HepG2 (cell line): ENCODE measurements around the gene PKN2. TPM values are rescaled to one million over a fixed set of nuclear protein-coding genes. Genes with fewer than 3 reads are reported as not detected.
A peak's percentile ranks its signal among the peaks of the same experiment; 100 is the strongest.

Experiments used
- AKAP8 ChIP-seq: sonication (generic); formaldehyde crosslinking; IDR thresholded peaks from 2 replicates; pipeline ENCODE4 v1.5.1; 2020; ENCODE audit warnings: mild to moderate bottlenecking, missing genetic modification reagents
- GZF1 ChIP-seq: sonication (generic); formaldehyde crosslinking; IDR thresholded peaks from 2 replicates; pipeline ENCODE4 v1.5.1; 2020; ENCODE audit warnings: mild to moderate bottlenecking, missing genetic modification reagents
- HDAC2 ChIP-seq: sonication (generic); formaldehyde crosslinking; IDR thresholded peaks from 2 replicates; pipeline ENCODE4 v1.4.0; 2020; ENCODE audit warnings: missing genetic modification reagents
- KLF12 ChIP-seq: sonication (generic); formaldehyde crosslinking; IDR thresholded peaks from 2 replicates; pipeline ENCODE4 v1.4.0; 2020; ENCODE audit warnings: missing genetic modification reagents, borderline replicate concordance
- NFIB ChIP-seq: sonication (generic); formaldehyde crosslinking; IDR thresholded peaks from 2 replicates; pipeline ENCODE4 v1.9.0; 2021; ENCODE audit warnings: missing genetic modification reagents, mild to moderate bottlenecking, borderline replicate concordance
- PAF1 ChIP-seq: IDR thresholded peaks from 2 replicates; pipeline ENCODE4 v1.6.1; 2016; ENCODE audit warnings: missing genetic modification reagents, missing compliant biosample characterization
- PITX1 ChIP-seq: sonication (generic); formaldehyde crosslinking; IDR thresholded peaks from 2 replicates; pipeline ENCODE4 v1.5.1; 2020; ENCODE audit warnings: mild to moderate bottlenecking, missing genetic modification reagents
- ZBTB38 ChIP-seq: sonication (generic); formaldehyde crosslinking; IDR thresholded peaks from 2 replicates; pipeline ENCODE4 v1.5.1; 2020; ENCODE audit warnings: mild to moderate bottlenecking, missing genetic modification reagents
- ZNF234 ChIP-seq: sonication (generic); formaldehyde crosslinking; conservative IDR thresholded peaks from 2 replicates; pipeline ENCODE4 v1.5.1; 2020; ENCODE audit warnings: mild to moderate bottlenecking, missing genetic modification reagents
- ZNF350 ChIP-seq: sonication (generic); formaldehyde crosslinking; IDR thresholded peaks from 2 replicates; pipeline ENCODE4 v1.4.0; 2020; ENCODE audit warnings: mild to moderate bottlenecking, low read depth, missing genetic modification reagents, borderline replicate concordance
- ZNF781 ChIP-seq: sonication (generic); formaldehyde crosslinking; IDR thresholded peaks from 2 replicates; pipeline ENCODE4 v1.5.1; 2020; ENCODE audit warnings: borderline replicate concordance, mild to moderate bottlenecking, missing genetic modification reagents; ENCODE audit errors: not compliant biosample characterization
- ZSCAN20 ChIP-seq: sonication (generic); formaldehyde crosslinking; IDR thresholded peaks from 2 replicates; pipeline ENCODE4 v1.4.0; 2020; ENCODE audit warnings: missing genetic modification reagents, mild to moderate bottlenecking, borderline replicate concordance
- polyA plus RNA-seq, 8 experiments: library from polyadenylated mRNA; depleted of rRNA in 3 of 8; stranded (reverse) in 7 of 8; unstranded in 1 of 8; fragments of >200 nt; fragmentation: Illumina TruSeq in 4 of 8; extraction: Trizol in 4 of 8; gene quantifications; 2 replicates each; pipeline versions ENCODE4 v1.2.1 to v1.2.3, GENCODE V29; 2011 to 2016; ENCODE audit warnings: low read depth in 4 of 8, missing spikeins in 1 of 8, mixed read lengths in 1 of 8; ENCODE audit not compliant: insufficient read depth in 1 of 8
- total RNA-seq, 5 experiments: library from RNA; depleted of rRNA; stranded (reverse); fragments of >200 nt; fragmentation: Illumina TruSeq; extraction: Trizol; gene quantifications; 2 replicates each; pipeline ENCODE4 v1.2.3, GENCODE V29; 2016; ENCODE audit warnings: low read depth in 1 of 5
- TF ChIP-seq, protein P1 (sequence below): sonication (generic); formaldehyde crosslinking; IDR thresholded peaks from 2 replicates; pipeline ENCODE4 v1.4.0; 2020; ENCODE audit warnings: missing genetic modification reagents, borderline replicate concordance
- TF ChIP-seq, protein P2 (sequence below): sonication (generic); formaldehyde crosslinking; IDR thresholded peaks from 2 replicates; pipeline ENCODE4 v1.5.1; 2020; ENCODE audit warnings: missing genetic modification reagents, mild to moderate bottlenecking, borderline replicate concordance
- TF ChIP-seq, protein P3 (sequence below): sonication (generic); formaldehyde crosslinking; IDR thresholded peaks from 2 replicates; pipeline ENCODE4 v1.4.0; 2020; ENCODE audit warnings: mild to moderate bottlenecking, low read depth, missing genetic modification reagents
- TF ChIP-seq, protein P4 (sequence below): sonication (generic); formaldehyde crosslinking; IDR thresholded peaks from 2 replicates; pipeline ENCODE4 v1.8.0; 2022; ENCODE audit warnings: mild to moderate bottlenecking, missing genetic modification reagents; ENCODE audit not compliant: insufficient replicate concordance
- TF ChIP-seq, protein P5 (sequence below): sonication (generic); formaldehyde crosslinking; IDR thresholded peaks from 2 replicates; pipeline ENCODE4 v1.5.1; 2020; ENCODE audit warnings: mild to moderate bottlenecking, moderate library complexity, missing genetic modification reagents
- TF ChIP-seq, protein P6 (sequence below): sonication (generic); formaldehyde crosslinking; conservative IDR thresholded peaks from 2 replicates; pipeline ENCODE4 v1.4.0; 2020; ENCODE audit warnings: missing genetic modification reagents

The PKN2 gene
- total and polyA plus RNA-seq, 2 of the 13 experiments (the other 11 are each of a cell fraction or from before 2014, with no cell fraction given) = 17.0 to 29.4 TPM

DNA sequence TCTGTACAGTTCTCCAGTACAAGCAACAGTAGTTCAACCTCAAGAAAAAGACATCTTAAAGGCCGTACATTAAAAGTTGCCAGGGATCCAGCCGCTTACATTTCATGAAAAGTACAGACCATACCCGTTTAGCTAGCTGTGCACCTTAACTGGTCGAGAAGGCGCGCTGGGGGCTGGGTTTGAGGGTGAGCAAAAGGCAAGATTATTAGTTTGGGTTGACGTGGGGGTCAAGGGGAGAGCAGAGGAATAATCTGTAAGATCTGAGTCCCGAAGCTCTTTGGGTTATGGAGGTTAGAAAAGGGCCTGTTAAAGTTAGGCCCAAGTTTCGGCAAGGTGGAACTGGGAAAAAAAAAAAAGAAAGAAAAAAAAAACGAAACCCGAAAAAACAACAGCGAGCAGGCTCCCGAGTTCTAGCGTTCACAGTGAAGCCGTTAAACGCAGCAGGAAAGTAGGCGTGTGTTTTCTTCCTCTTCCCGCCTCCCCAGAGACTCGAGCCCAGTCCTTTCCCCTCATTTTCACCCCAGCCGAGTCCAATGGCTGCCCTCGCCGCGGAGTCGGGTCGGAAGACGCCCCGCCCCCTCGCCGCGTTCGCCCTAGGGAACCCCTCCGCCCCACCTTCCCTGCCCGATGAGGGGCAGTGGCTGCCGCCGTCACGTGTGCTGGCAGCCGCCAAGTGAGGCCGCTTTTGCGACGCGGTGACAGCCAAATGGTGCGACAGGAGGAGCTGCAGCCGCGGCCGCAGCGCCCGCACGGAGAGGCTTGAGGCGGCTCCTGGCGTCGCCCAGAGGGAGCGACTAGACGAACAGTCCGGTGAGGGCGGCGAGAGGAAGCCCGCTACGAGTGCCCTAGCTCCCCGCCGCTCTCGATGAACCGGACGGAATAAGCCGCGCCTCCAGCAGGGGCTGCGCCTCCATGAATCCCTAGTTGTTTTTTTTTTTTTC lies at the start of gene PKN2 (continued):
- TF ChIP-seq, protein P1, sequence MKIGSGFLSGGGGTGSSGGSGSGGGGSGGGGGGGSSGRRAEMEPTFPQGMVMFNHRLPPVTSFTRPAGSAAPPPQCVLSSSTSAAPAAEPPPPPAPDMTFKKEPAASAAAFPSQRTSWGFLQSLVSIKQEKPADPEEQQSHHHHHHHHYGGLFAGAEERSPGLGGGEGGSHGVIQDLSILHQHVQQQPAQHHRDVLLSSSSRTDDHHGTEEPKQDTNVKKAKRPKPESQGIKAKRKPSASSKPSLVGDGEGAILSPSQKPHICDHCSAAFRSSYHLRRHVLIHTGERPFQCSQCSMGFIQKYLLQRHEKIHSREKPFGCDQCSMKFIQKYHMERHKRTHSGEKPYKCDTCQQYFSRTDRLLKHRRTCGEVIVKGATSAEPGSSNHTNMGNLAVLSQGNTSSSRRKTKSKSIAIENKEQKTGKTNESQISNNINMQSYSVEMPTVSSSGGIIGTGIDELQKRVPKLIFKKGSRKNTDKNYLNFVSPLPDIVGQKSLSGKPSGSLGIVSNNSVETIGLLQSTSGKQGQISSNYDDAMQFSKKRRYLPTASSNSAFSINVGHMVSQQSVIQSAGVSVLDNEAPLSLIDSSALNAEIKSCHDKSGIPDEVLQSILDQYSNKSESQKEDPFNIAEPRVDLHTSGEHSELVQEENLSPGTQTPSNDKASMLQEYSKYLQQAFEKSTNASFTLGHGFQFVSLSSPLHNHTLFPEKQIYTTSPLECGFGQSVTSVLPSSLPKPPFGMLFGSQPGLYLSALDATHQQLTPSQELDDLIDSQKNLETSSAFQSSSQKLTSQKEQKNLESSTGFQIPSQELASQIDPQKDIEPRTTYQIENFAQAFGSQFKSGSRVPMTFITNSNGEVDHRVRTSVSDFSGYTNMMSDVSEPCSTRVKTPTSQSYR (CRISPR knock-in tag) = no peak
- TF ChIP-seq, protein P2, sequence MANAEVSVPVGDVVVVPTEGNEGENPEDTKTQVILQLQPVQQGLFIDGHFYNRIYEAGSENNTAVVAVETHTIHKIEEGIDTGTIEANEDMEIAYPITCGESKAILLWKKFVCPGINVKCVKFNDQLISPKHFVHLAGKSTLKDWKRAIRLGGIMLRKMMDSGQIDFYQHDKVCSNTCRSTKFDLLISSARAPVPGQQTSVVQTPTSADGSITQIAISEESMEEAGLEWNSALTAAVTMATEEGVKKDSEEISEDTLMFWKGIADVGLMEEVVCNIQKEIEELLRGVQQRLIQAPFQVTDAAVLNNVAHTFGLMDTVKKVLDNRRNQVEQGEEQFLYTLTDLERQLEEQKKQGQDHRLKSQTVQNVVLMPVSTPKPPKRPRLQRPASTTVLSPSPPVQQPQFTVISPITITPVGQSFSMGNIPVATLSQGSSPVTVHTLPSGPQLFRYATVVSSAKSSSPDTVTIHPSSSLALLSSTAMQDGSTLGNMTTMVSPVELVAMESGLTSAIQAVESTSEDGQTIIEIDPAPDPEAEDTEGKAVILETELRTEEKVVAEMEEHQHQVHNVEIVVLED (CRISPR knock-in tag) = peak; percentile 83
- no peak for TF ChIP-seq NFIB (CRISPR knock-in tag)
- TF ChIP-seq, protein P3, sequence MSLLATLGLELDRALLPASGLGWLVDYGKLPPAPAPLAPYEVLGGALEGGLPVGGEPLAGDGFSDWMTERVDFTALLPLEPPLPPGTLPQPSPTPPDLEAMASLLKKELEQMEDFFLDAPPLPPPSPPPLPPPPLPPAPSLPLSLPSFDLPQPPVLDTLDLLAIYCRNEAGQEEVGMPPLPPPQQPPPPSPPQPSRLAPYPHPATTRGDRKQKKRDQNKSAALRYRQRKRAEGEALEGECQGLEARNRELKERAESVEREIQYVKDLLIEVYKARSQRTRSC (CRISPR knock-in tag) = no peak
- peak; percentile 77 for TF ChIP-seq HDAC2 (CRISPR knock-in tag)
- TF ChIP-seq ZBTB38 = no peak
- no peak for TF ChIP-seq GZF1 (CRISPR knock-in tag)
- TF ChIP-seq ZNF234 = no peak
- TF ChIP-seq, protein P4, sequence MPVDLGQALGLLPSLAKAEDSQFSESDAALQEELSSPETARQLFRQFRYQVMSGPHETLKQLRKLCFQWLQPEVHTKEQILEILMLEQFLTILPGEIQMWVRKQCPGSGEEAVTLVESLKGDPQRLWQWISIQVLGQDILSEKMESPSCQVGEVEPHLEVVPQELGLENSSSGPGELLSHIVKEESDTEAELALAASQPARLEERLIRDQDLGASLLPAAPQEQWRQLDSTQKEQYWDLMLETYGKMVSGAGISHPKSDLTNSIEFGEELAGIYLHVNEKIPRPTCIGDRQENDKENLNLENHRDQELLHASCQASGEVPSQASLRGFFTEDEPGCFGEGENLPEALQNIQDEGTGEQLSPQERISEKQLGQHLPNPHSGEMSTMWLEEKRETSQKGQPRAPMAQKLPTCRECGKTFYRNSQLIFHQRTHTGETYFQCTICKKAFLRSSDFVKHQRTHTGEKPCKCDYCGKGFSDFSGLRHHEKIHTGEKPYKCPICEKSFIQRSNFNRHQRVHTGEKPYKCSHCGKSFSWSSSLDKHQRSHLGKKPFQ = no peak
- TF ChIP-seq PAF1 (CRISPR knock-in tag) = no peak
- TF ChIP-seq PITX1 = peak; percentile 2; the same call in 1 of the 2 replicates
- TF ChIP-seq, protein P5, sequence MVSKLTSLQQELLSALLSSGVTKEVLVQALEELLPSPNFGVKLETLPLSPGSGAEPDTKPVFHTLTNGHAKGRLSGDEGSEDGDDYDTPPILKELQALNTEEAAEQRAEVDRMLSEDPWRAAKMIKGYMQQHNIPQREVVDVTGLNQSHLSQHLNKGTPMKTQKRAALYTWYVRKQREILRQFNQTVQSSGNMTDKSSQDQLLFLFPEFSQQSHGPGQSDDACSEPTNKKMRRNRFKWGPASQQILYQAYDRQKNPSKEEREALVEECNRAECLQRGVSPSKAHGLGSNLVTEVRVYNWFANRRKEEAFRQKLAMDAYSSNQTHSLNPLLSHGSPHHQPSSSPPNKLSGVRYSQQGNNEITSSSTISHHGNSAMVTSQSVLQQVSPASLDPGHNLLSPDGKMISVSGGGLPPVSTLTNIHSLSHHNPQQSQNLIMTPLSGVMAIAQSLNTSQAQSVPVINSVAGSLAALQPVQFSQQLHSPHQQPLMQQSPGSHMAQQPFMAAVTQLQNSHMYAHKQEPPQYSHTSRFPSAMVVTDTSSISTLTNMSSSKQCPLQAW (CRISPR knock-in tag) = peak; percentile 90
- TF ChIP-seq KLF12 (CRISPR knock-in tag) = no peak
- TF ChIP-seq ZNF781 (CRISPR knock-in tag) = peak; percentile 29
- TF ChIP-seq, protein P6, sequence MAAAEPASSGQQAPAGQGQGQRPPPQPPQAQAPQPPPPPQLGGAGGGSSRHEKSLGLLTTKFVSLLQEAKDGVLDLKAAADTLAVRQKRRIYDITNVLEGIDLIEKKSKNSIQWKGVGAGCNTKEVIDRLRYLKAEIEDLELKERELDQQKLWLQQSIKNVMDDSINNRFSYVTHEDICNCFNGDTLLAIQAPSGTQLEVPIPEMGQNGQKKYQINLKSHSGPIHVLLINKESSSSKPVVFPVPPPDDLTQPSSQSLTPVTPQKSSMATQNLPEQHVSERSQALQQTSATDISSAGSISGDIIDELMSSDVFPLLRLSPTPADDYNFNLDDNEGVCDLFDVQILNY (CRISPR knock-in tag) = 0 out of 2 replicates have a peak, but pooled peaks have one; percentile 16
- TF ChIP-seq AKAP8 = no peak
- no peak for TF ChIP-seq ZSCAN20
- TF ChIP-seq ZNF350 (CRISPR knock-in tag) = peak; percentile 83
